Testis (tissue), 2 donors: Measurements from ENCODE around the gene IGHMBP2.

Experiments used
- CTCF ChIP-seq, 3 experiments: fragments of 450-650 bp in 2 of 3; fragments of 200-600 bp in 1 of 3; sonication (generic) in 1 of 3; IDR thresholded peaks; one replicate each; pipeline ENCODE4 v1.5.1; 2016 to 2019; ENCODE audit warnings: antibody characterized with exemption in 3 of 3, mild to moderate bottlenecking in 2 of 3, moderate library complexity in 1 of 3
- POLR2A ChIP-seq: fragments of 450-650 bp; IDR thresholded peaks from one replicate; pipeline ENCODE4 v1.6.1; 2017; ENCODE audit warnings: antibody characterized with exemption, mild to moderate bottlenecking, moderate library complexity

DNA sequence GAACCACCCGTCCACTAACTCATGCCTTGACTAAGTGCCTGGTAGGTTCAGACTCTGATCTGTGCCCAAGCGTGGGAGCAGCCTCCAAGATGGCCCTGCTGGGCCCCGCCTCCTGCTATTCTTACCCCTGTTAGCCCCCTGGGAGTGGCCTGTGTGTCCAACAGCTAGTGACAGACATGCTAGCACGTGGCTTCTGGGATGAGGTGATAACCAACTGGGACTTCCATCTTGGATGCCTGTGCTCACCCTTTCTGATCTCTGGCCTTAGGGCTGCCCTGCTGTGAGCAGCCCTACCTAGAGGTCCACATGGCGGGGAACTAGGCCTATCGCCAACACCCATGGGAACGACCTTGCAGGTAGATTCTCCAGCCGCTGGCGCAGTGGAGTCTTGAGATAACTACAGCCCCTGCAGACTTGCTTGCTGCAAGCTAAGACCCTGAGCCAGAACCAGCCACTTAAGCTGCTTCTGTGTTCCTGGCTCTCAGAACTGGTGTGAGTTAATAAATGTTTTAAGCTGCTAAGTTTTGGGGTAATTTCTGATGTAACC lies 2.8 kb upstream of the IGHMBP2 start:
- no peak for TF ChIP-seq CTCF (IDR thresholded peaks at IDR 0.05)
- no peak for TF ChIP-seq POLR2A
